ENCODE results near the gene ATP8B1. TPM values are rescaled to one million over a fixed set of nuclear protein-coding genes. Genes with fewer than 3 reads are reported as not detected.

Gene ATP8B1
- total RNA-seq, 2 donors from 2014 or later = 6.0 to 13.0 TPM

DNA sequence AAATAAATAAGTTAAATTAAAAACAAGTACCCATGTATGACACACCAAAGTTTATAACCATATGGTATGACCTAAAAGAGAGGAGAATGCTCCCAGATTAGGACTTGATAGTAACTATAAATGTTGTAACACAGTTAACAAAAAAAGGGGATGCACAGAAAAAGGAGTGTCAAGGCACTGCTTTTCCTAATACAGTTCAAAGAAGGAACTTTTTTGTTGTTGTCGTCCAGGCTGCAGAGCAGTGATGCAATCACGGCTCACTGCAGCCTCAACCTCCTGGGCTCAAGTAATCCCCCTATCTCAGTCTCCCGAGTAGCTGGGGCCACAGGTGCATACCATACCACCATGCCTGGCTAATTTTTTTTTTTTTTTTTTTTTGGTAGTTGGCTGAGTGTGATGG, 184.2 kb downstream of the ATP8B1 start:
- no peak for DNase-seq (ENCODE audit: low spot score)
- Histone ChIP-seq H3K4me1 (peaks cover 0 to 19% of the 10 kb centered on the region in 2 donors), H3K4me3 (no peak overlapping the region), H3K36me3 (peaks cover 40% of the 10 kb centered on the region), H3K27ac (no peak overlapping the region), H3K9me3 (no peaks in the 10 kb centered on the region), H3K27me3 (no peaks in the 10 kb centered on the region)
- TF ChIP-seq, protein P1, sequence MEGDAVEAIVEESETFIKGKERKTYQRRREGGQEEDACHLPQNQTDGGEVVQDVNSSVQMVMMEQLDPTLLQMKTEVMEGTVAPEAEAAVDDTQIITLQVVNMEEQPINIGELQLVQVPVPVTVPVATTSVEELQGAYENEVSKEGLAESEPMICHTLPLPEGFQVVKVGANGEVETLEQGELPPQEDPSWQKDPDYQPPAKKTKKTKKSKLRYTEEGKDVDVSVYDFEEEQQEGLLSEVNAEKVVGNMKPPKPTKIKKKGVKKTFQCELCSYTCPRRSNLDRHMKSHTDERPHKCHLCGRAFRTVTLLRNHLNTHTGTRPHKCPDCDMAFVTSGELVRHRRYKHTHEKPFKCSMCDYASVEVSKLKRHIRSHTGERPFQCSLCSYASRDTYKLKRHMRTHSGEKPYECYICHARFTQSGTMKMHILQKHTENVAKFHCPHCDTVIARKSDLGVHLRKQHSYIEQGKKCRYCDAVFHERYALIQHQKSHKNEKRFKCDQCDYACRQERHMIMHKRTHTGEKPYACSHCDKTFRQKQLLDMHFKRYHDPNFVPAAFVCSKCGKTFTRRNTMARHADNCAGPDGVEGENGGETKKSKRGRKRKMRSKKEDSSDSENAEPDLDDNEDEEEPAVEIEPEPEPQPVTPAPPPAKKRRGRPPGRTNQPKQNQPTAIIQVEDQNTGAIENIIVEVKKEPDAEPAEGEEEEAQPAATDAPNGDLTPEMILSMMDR (IDR thresholded peaks at IDR 0.05) = no peak

DNA sequence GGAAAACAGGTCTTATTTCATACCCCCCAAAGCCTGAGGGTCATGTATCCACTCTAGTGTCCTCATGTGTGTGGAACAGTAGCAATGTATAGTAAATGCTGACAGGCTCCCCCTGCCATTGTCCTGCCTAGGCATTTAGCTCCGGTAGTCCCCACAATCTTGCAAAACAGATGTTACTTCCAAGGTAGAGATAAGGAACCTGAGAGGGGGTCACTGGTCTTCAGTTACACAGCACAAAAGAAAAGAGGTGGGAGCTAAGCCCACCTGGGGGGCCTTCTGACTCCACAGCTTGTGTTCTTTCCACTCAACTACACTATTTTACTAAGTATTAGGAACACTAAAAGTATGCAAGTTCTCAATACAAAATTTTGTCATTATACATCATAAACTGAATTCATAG, 199.2 kb downstream of the ATP8B1 start:
- peaks cover 84% of the 10 kb centered on the region for H3K36me3 ChIP-seq
- no peaks in the 10 kb centered on the region for H3K9me3 ChIP-seq
- H3K4me3 ChIP-seq = no peak overlapping the region
- no peak overlapping the region for H3K27ac ChIP-seq
- TF ChIP-seq, protein P1 (IDR thresholded peaks at IDR 0.05) = no peak
- H3K4me1 ChIP-seq = no peaks in the 10 kb centered on the region
- no peaks in the 10 kb centered on the region for H3K27me3 ChIP-seq
- DNase-seq (ENCODE audit: low spot score) = no peak

Other genes starting within 250 kb of the ATP8B1 start
- 10 to 100 TPM; 27.1 to 62.7 TPM for gene FECH, start 216.6 kb downstream of the ATP8B1 start, total RNA-seq
- 100 to 1,000 TPM in 1 of 2 donors, 10 to 100 TPM in 1; 93.7 to 114 TPM for gene NARS1, start 181.5 kb downstream of the ATP8B1 start, total RNA-seq
- 10 to 100 TPM; 45.0 to 68.0 TPM for gene NEDD4L, start 240.9 kb upstream of the ATP8B1 start, total RNA-seq